GM23338 (cell line): ENCODE results near the gene AHCY. TPM values are rescaled to one million over a fixed set of nuclear protein-coding genes. Genes with fewer than 3 reads are reported as not detected.

Experiments
- ATAC-seq: fragments of 200-7000 bp; cut with Tn5 transposase; 3 replicates; pipeline ENCODE4 v1.9.1; 2020
- DNase-seq: peaks from one replicate; pipeline ENCODE4 v3.0.0-alpha.2; 2015; ENCODE audit warnings: low spot score
- H2AFZ ChIP-seq: fragments of 200-600 bp; sonication (generic); 2 replicates; pipeline ENCODE4 v1.8.0; 2016; ENCODE audit warnings: antibody characterized with exemption, mild to moderate bottlenecking, moderate library complexity
- H3F3A ChIP-seq: fragments of 200-600 bp; sonication (generic); replicated peaks from 2 replicates; pipeline ENCODE4 v1.8.0; 2017; ENCODE audit warnings: antibody characterized with exemption, mixed run types, low read depth
- H3K27ac ChIP-seq: fragments of 200-600 bp; sonication (generic); 2 replicates; pipeline ENCODE4 v1.6.1; 2016; ENCODE audit warnings: low read depth
- H3K27me3 ChIP-seq: fragments of 200-600 bp; sonication (generic); 2 replicates; pipeline ENCODE4 v1.8.0; 2016; ENCODE audit warnings: mild to moderate bottlenecking, mixed run types, moderate library complexity; ENCODE audit not compliant: insufficient read depth
- H3K36me3 ChIP-seq: fragments of 200-600 bp; sonication (generic); 2 replicates; pipeline ENCODE4 v1.8.0; 2016; ENCODE audit warnings: mild to moderate bottlenecking; ENCODE audit not compliant: insufficient read depth
- H3K4me1 ChIP-seq: fragments of 200-600 bp; sonication (generic); 2 replicates; pipeline ENCODE4 v1.8.0; 2016; ENCODE audit warnings: mild to moderate bottlenecking, moderate library complexity; ENCODE audit not compliant: insufficient read depth
- H3K4me2 ChIP-seq: fragments of 200-600 bp; sonication (generic); 2 replicates; pipeline ENCODE4 v1.7.1; 2017; ENCODE audit warnings: mixed run types
- H3K4me3 ChIP-seq: fragments of 200-600 bp; sonication (generic); 2 replicates; pipeline ENCODE4 v1.6.1; 2016; ENCODE audit warnings: mixed run types
- H3K79me2 ChIP-seq: fragments of 200-600 bp; sonication (generic); replicated peaks from 2 replicates; pipeline ENCODE4 v1.8.0; 2017; ENCODE audit warnings: mild to moderate bottlenecking; ENCODE audit not compliant: insufficient read depth
- H3K9me2 ChIP-seq: fragments of 200-600 bp; sonication (generic); 2 replicates; pipeline ENCODE4 v1.8.0; 2017; ENCODE audit not compliant: insufficient read depth
- H4K20me1 ChIP-seq: fragments of 200-600 bp; sonication (generic); replicated peaks from 2 replicates; pipeline ENCODE4 v1.8.0; 2017; ENCODE audit warnings: mild to moderate bottlenecking; ENCODE audit not compliant: insufficient read depth
- H3K27ac Mint-ChIP-seq: 2 replicates; pipeline ENCODE4 v1.8.0; 2020; ENCODE audit warnings: inconsistent platforms, mild to moderate bottlenecking, moderate library complexity, mixed read lengths
- H3K27me3 Mint-ChIP-seq: 3 replicates; pipeline ENCODE4 v1.8.0; 2022; ENCODE audit warnings: low read depth, mild to moderate bottlenecking, moderate library complexity, mixed read lengths, inconsistent platforms; ENCODE audit not compliant: insufficient read depth, poor library complexity
- H3K36me3 Mint-ChIP-seq: 3 replicates; pipeline ENCODE4 v1.8.0; 2021; ENCODE audit warnings: low read depth, mild to moderate bottlenecking, inconsistent platforms, moderate library complexity, mixed read lengths
- H3K4me1 Mint-ChIP-seq: 3 replicates; pipeline ENCODE4 v1.8.0; 2020; ENCODE audit warnings: mild to moderate bottlenecking, inconsistent platforms, mixed read lengths
- H3K4me3 Mint-ChIP-seq: 3 replicates; pipeline ENCODE4 v1.8.0; 2021; ENCODE audit warnings: moderate library complexity, mild to moderate bottlenecking, inconsistent platforms, mixed read lengths
- H3K9me3 Mint-ChIP-seq: 3 replicates; pipeline ENCODE4 v1.8.0; 2020; ENCODE audit warnings: moderate library complexity, mild to moderate bottlenecking, inconsistent platforms, mixed read lengths
- JUNB ChIP-seq: IDR thresholded peaks from one replicate; pipeline ENCODE4 v1.6.1; 2016; ENCODE audit warnings: antibody characterized with exemption; ENCODE audit not compliant: unreplicated experiment
- STAT1 ChIP-seq: IDR thresholded peaks from one replicate; pipeline ENCODE4 v1.6.1; 2016; ENCODE audit warnings: antibody characterized with exemption; ENCODE audit not compliant: unreplicated experiment
- ZNF114 ChIP-seq: fragments of 250-450 bp; sonication (Bioruptor Pico); IDR thresholded peaks from 2 replicates; pipeline ENCODE4 v1.5.0; 2020; ENCODE audit warnings: mild to moderate bottlenecking, moderate library complexity
- ZNF462 ChIP-seq: fragments of 250-450 bp; sonication (Bioruptor Pico); IDR thresholded peaks from 2 replicates; pipeline ENCODE4 v1.5.0; 2020; ENCODE audit warnings: mild to moderate bottlenecking, moderate library complexity
- polyA plus RNA-seq: library from polyadenylated mRNA; unstranded; fragments of >200 nt; fragmentation: Nextera tagmentation; extraction: Ambion mirVana; gene quantifications from 2 replicates; pipeline ENCODE4 v1.2.1, GENCODE V29; 2016
- total RNA-seq: library from RNA; depleted of rRNA; stranded (reverse); fragments of >200 nt; shearing (Covaris generic); gene quantifications from 2 replicates; pipeline ENCODE4 v1.2.3, GENCODE V29; 2014
- TF ChIP-seq, protein P1 (sequence below): IDR thresholded peaks from 2 replicates; pipeline ENCODE4 v1.6.1; 2016; ENCODE audit warnings: antibody characterized with exemption

Gene AHCY
- total and polyA plus RNA-seq, 2 experiments from 2014 or later: 138 to 423 TPM

DNA sequence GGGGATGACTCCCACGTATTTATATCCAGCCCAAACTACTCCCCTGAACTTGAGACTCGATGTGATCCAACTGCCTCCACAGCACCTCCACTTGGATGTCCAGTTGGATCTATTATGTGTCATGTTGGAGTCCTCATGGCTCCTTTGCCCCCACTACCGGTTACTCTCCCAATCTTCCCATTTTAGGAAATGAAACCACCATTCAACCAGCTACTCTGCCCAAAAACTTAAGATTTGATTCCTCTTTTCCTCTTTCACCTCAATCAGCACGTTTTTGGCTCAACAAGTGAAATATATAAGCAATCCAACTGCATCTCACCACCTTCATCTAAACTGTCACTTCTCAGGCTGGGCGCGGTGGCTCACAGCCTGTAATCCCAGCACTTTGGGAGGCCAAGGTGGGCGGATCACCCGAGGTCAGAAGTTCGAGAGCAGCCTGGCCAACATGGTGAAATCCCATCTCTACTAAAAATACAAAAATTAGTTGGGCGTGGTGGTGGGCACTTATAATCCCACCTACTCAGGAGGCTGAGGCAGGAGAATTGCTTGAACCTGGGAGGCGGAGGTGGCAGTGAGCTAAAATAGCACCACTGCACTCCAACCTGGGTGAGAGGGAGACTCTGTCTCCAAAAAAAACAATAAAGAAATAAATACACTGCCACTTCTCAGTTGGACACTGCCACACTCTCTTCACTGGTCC lies 3.4 kb downstream of the AHCY start:
- 0 out of 2 replicates have a peak overlapping the region, but pooled peaks have one; percentile 39 for H3K27ac ChIP-seq
- TF ChIP-seq ZNF462 (CRISPR knock-in tag): no peak
- TF ChIP-seq, protein P1, sequence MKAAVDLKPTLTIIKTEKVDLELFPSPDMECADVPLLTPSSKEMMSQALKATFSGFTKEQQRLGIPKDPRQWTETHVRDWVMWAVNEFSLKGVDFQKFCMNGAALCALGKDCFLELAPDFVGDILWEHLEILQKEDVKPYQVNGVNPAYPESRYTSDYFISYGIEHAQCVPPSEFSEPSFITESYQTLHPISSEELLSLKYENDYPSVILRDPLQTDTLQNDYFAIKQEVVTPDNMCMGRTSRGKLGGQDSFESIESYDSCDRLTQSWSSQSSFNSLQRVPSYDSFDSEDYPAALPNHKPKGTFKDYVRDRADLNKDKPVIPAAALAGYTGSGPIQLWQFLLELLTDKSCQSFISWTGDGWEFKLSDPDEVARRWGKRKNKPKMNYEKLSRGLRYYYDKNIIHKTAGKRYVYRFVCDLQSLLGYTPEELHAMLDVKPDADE: no peak
- TF ChIP-seq ZNF114 (CRISPR knock-in tag): no peak
- no peak for TF ChIP-seq STAT1
- no peak for TF ChIP-seq JUNB
- DNase-seq: no peak

More for the DNA sequence above, 3.4 kb downstream of the AHCY start:
- peaks cover 19% of the 10 kb centered on the region for H3K4me1 Mint-ChIP-seq
- H2AFZ ChIP-seq: no peak overlapping the region
- H3K27me3 Mint-ChIP-seq: peaks cover 17% of the 10 kb centered on the region
- peaks cover 6% of the 10 kb centered on the region; the same call in 1 of the 2 replicates for H3K36me3 ChIP-seq
- peaks cover 60% of the 10 kb centered on the region for H4K20me1 ChIP-seq
- H3K36me3 Mint-ChIP-seq: peaks cover 34% of the 10 kb centered on the region
- no peak overlapping the region for H3K27ac Mint-ChIP-seq
- peaks cover 11% of the 10 kb centered on the region; the same call in 1 of the 2 replicates for H3F3A ChIP-seq
- H3K9me3 Mint-ChIP-seq: no peaks in the 10 kb centered on the region; the same call in 2 of the 3 replicates
- peak overlapping the region; percentile 92; the same call in 1 of the 2 replicates for H3K4me2 ChIP-seq
- H3K4me3 ChIP-seq: no peak overlapping the region
- no peak for ATAC-seq
- H3K9me2 ChIP-seq: no peaks in the 10 kb centered on the region
- no peak overlapping the region for H3K4me3 Mint-ChIP-seq
- no peaks in the 10 kb centered on the region for H3K27me3 ChIP-seq
- peaks cover 18% of the 10 kb centered on the region for H3K4me1 ChIP-seq
- H3K79me2 ChIP-seq: peaks cover 77% of the 10 kb centered on the region
